SK-N-SH (cell line): Measurements from ENCODE around the gene ADGRF4. TPM values are rescaled to one million over a fixed set of nuclear protein-coding genes. Genes with fewer than 3 reads are reported as not detected.

Experiments used
- CTCF ChIA-PET: fragments of 300-600, 350-600 bp; formaldehyde crosslinking; extraction: SDS; loops from one replicate; lab custom pipeline; 2021; lab: Yijun Ruan, JAX
- POLR2A ChIA-PET: fragments of 350-600 bp; sonication (Branson Sonifier 250); formaldehyde crosslinking; extraction: SDS; loops from one replicate; lab custom pipeline; 2020; ENCODE audit warnings: antibody characterized with exemption, inconsistent platforms; lab: Yijun Ruan, JAX
- DNase-seq: peaks from one replicate; pipeline ENCODE4 v3.0.0; 2012
- H2AFZ ChIP-seq: fragments of 200-600 bp; sonication (generic); 2 replicates; pipeline ENCODE4 v1.8.1; 2016; ENCODE audit warnings: antibody characterized with exemption, mild to moderate bottlenecking, low read depth
- H3F3A ChIP-seq: fragments of 200-600 bp; sonication (generic); replicated peaks from 2 replicates; pipeline ENCODE3; 2016; ENCODE audit warnings: antibody characterized with exemption, mild to moderate bottlenecking; ENCODE audit not compliant: insufficient read depth
- H3K27ac ChIP-seq, 2 experiments: fragments of 200-500 bp in 1 of 2; fragments of 200-600 bp in 1 of 2; sonication (Bioruptor generic) in 1 of 2; sonication (generic), shearing (Covaris generic) in 1 of 2; 2 replicates each; pipeline versions ENCODE4 v1.5.1 to v1.6.1; 2014 to 2016; ENCODE audit warnings: low read depth in 2 of 2, inconsistent platforms in 1 of 2, low read length in 1 of 2, mild to moderate bottlenecking in 1 of 2, mixed read lengths in 1 of 2
- H3K27me3 ChIP-seq: fragments of 200-600 bp; sonication (generic), shearing (Covaris generic); 2 replicates; pipeline ENCODE4 v1.6.1; 2016; ENCODE audit warnings: mixed run types; ENCODE audit not compliant: insufficient read depth
- H3K36me3 ChIP-seq, 2 experiments: fragments of 200-500 bp in 1 of 2; fragments of 200-600 bp in 1 of 2; sonication (Bioruptor generic) in 1 of 2; sonication (generic) in 1 of 2; replicated peaks in 1 of 2; 2 replicates each; pipeline versions ENCODE3 to v1.5.1; 2014 to 2016; ENCODE audit warnings: low read length in 1 of 2, mild to moderate bottlenecking in 1 of 2; ENCODE audit not compliant: insufficient read depth in 2 of 2, control insufficient read depth in 1 of 2
- H3K4me1 ChIP-seq, 2 experiments: fragments of 200-500 bp in 1 of 2; fragments of 200-600 bp in 1 of 2; sonication (Bioruptor generic) in 1 of 2; sonication (generic), shearing (Covaris generic) in 1 of 2; 2 replicates each; pipeline versions ENCODE4 v1.5.1 to v1.6.1; 2014 to 2016; ENCODE audit warnings: low read depth in 1 of 2, low read length in 1 of 2, mixed run types in 1 of 2; ENCODE audit not compliant: insufficient read depth in 2 of 2, control insufficient read depth in 1 of 2
- H3K4me2 ChIP-seq: fragments of 200-600 bp; sonication (generic), shearing (Covaris generic); 2 replicates; pipeline ENCODE4 v1.6.1; 2017; ENCODE audit warnings: mixed run types
- H3K4me3 ChIP-seq, 2 experiments: fragments of 200-500 bp in 1 of 2; fragments of 200-600 bp in 1 of 2; sonication (Bioruptor generic) in 1 of 2; sonication (generic), shearing (Covaris generic) in 1 of 2; 2 replicates each; pipeline versions ENCODE4 v1.5.1 to v1.8.1; 2014 to 2016; ENCODE audit warnings: low read depth in 2 of 2, inconsistent platforms in 1 of 2, low read length in 1 of 2, mild to moderate bottlenecking in 1 of 2, mixed read lengths in 1 of 2, moderate library complexity in 1 of 2
- H3K79me2 ChIP-seq: fragments of 200-600 bp; sonication (generic); 2 replicates; pipeline ENCODE4 v1.8.1; 2017; ENCODE audit warnings: mild to moderate bottlenecking; ENCODE audit not compliant: insufficient read depth
- H3K9ac ChIP-seq: fragments of 200-600 bp; sonication (generic); 2 replicates; pipeline ENCODE4 v1.6.1; 2017; ENCODE audit warnings: mixed run types
- H3K9me2 ChIP-seq: fragments of 200-600 bp; sonication (generic); 2 replicates; pipeline ENCODE4 v1.6.1; 2017; ENCODE audit warnings: mixed run types
- H3K9me3 ChIP-seq: fragments of 200-600 bp; sonication (generic); 2 replicates; pipeline ENCODE4 v1.6.1; 2017; ENCODE audit warnings: mixed run types, mild to moderate bottlenecking, moderate library complexity
- H4K20me1 ChIP-seq: fragments of 200-600 bp; sonication (generic); 2 replicates; pipeline ENCODE4 v1.6.1; 2017; ENCODE audit warnings: mild to moderate bottlenecking, mixed run types; ENCODE audit not compliant: insufficient read depth
- FOXJ3 ChIP-seq: sonication (generic); formaldehyde crosslinking; IDR thresholded peaks from 2 replicates; pipeline ENCODE4 v1.5.1; 2020; ENCODE audit warnings: mild to moderate bottlenecking, missing genetic modification reagents
- GATA2 ChIP-seq: sonication (generic); formaldehyde crosslinking; IDR thresholded peaks from 2 replicates; pipeline ENCODE4 v1.5.0; 2020; ENCODE audit warnings: mild to moderate bottlenecking, missing genetic modification reagents
- JUND ChIP-seq: IDR thresholded peaks from 2 replicates; pipeline ENCODE4 v1.4.0; 2012
- MEF2A ChIP-seq: IDR thresholded peaks from 2 replicates; pipeline ENCODE4 v1.4.0; 2012; ENCODE audit warnings: low read depth, borderline replicate concordance
- MXI1 ChIP-seq: IDR thresholded peaks from 2 replicates; pipeline ENCODE4 v1.6.1; 2012; ENCODE audit warnings: mild to moderate bottlenecking, low read depth, low read length, improper control_type of control experiment
- NRF1 ChIP-seq: IDR thresholded peaks from 2 replicates; pipeline ENCODE4 v1.6.1; 2012; ENCODE audit warnings: low read depth, mild to moderate bottlenecking, low read length
- POLR2AphosphoS5 ChIP-seq: IDR thresholded peaks from 2 replicates; pipeline ENCODE4 v1.6.1; 2012; ENCODE audit warnings: low read depth, low read length
- RAD21 ChIP-seq: IDR thresholded peaks from 2 replicates; pipeline ENCODE4 v1.6.1; 2012; ENCODE audit warnings: mild to moderate bottlenecking, low read length
- SIN3A ChIP-seq: IDR thresholded peaks from 2 replicates; pipeline ENCODE4 v1.6.1; 2012; ENCODE audit warnings: low read depth, mild to moderate bottlenecking, low read length, moderate library complexity, borderline replicate concordance
- SMC3 ChIP-seq: IDR thresholded peaks from 2 replicates; pipeline ENCODE4 v1.6.1; 2012; ENCODE audit warnings: low read depth, low read length, improper control_type of control experiment
- TCF12 ChIP-seq: IDR thresholded peaks from 2 replicates; pipeline ENCODE4 v1.4.0; 2012
- YY1 ChIP-seq: IDR thresholded peaks from 2 replicates; pipeline ENCODE4 v1.4.0; 2012; ENCODE audit warnings: low read depth, mild to moderate bottlenecking
- WGBS: methylation state at CpG from one replicate; pipeline ENCODE4 v1.1.6; 2017; ENCODE audit warnings: low lambda C conversion rate; 5-methylcytosine and 5-hydroxymethylcytosine counted together
- polyA plus RNA-seq, 3 experiments: library from polyadenylated mRNA; depleted of rRNA; stranded (reverse); fragments of >200 nt; gene quantifications; 2 replicates each; pipeline ENCODE4 v1.2.3, GENCODE V29; 2012
- TF ChIP-seq, protein P1 (sequence below): IDR thresholded peaks from 2 replicates; pipeline ENCODE4 v1.4.0; 2012; ENCODE audit warnings: low read depth, borderline replicate concordance
- TF ChIP-seq, protein P2 (sequence below): IDR thresholded peaks from 2 replicates; pipeline ENCODE4; 2012

Gene ADGRF4
- polyA plus RNA-seq, 1 of the 3 experiments (the other 2 are of a cell fraction): not detected

DNA sequence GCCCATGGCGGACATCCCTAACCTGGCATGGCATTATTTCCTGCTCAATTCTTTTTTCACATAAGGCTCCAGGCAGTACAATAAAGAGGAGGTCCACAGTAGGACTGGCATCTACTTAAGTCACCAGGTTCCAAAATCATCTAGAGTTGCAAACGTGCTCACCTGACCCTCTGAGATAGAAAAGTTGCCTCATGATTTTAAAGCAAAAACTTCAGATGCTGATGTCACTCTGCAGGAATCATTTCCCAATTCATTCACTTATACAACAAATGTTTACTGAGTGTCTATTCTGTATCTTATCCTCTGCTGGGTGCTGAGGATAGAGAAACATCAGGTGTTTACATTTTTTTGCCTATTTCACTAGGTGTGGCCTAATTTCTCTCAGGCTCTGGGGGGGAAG is 2.2 kb downstream of the ADGRF4 start:
- 28% methylated on average over 2 of the region's 2 CpGs for WGBS
- ChIA-PET POLR2A (no interaction called here), CTCF (no interaction called here)
- Histone ChIP-seq H4K20me1 (no peaks in the 10 kb centered on the region), H2AFZ (no peak overlapping the region), H3K27me3 (no peaks in the 10 kb centered on the region; the same call in 1 of the 2 replicates), H3K4me1 (no peaks in the 10 kb centered on the region), H3F3A (no peaks in the 10 kb centered on the region), H3K79me2 (no peaks in the 10 kb centered on the region), H3K27ac (no peak overlapping the region), H3K4me3 (no peak overlapping the region), H3K9me2 (no peaks in the 10 kb centered on the region), H3K9ac (no peak overlapping the region)
- DNase-seq: no peak
- TF ChIP-seq, protein P1, sequence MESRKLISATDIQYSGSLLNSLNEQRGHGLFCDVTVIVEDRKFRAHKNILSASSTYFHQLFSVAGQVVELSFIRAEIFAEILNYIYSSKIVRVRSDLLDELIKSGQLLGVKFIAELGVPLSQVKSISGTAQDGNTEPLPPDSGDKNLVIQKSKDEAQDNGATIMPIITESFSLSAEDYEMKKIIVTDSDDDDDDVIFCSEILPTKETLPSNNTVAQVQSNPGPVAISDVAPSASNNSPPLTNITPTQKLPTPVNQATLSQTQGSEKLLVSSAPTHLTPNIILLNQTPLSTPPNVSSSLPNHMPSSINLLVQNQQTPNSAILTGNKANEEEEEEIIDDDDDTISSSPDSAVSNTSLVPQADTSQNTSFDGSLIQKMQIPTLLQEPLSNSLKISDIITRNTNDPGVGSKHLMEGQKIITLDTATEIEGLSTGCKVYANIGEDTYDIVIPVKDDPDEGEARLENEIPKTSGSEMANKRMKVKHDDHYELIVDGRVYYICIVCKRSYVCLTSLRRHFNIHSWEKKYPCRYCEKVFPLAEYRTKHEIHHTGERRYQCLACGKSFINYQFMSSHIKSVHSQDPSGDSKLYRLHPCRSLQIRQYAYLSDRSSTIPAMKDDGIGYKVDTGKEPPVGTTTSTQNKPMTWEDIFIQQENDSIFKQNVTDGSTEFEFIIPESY: no peak
- TF ChIP-seq GATA2 (CRISPR knock-in tag) (no peak), NRF1 (no peak), SIN3A (no peak), JUND (no peak), MEF2A (no peak), POLR2AphosphoS5 (no peak), SMC3 (no peak), FOXJ3 (CRISPR knock-in tag) (no peak), TCF12 (no peak), RAD21 (no peak)
- TF ChIP-seq, protein P2, sequence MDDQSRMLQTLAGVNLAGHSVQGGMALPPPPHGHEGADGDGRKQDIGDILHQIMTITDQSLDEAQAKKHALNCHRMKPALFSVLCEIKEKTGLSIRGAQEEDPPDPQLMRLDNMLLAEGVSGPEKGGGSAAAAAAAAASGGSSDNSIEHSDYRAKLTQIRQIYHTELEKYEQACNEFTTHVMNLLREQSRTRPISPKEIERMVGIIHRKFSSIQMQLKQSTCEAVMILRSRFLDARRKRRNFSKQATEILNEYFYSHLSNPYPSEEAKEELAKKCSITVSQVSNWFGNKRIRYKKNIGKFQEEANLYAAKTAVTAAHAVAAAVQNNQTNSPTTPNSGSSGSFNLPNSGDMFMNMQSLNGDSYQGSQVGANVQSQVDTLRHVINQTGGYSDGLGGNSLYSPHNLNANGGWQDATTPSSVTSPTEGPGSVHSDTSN: no peak
- TF ChIP-seq, all 33 proteins: peak for 0
- H3K9me3 ChIP-seq: no peaks in the 10 kb centered on the region
- no peak overlapping the region for H3K4me2 ChIP-seq
- no peaks in the 10 kb centered on the region for H3K36me3 ChIP-seq

DNA sequence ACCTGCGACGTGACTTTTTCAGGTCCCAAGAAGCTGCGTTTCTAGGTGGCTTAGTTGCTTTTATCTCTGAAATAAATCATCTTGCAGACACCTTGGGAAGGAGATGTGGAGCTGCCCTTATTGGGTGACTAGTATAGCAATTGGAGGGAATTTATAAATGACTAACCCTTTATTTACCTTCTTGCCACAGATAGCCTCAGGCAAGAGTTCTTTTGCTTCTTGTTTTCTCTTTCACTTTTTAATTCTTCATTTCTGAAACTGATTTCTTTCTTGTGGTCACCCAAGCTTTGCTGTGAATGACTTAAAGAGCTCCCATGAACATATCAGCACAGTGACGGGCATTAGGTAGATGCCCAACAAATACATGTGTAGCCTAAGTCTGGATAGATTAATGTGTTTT is 3.0 kb downstream of the ADGRF4 start:
- H3K79me2 ChIP-seq: no peaks in the 10 kb centered on the region
- no peaks in the 10 kb centered on the region for H3K9me2 ChIP-seq
- POLR2A ChIA-PET: no interaction called here

More for the DNA sequence above, 3.0 kb downstream of the ADGRF4 start:
- Histone ChIP-seq H3K9me3 (no peaks in the 10 kb centered on the region), H3K27me3 (peaks cover 3% of the 10 kb centered on the region; the same call in 1 of the 2 replicates), H2AFZ (no peak overlapping the region), H3F3A (no peaks in the 10 kb centered on the region), H3K4me2 (no peak overlapping the region), H3K4me1 (no peaks in the 10 kb centered on the region), H3K27ac (no peak overlapping the region), H3K4me3 (no peak overlapping the region), H3K36me3 (no peaks in the 10 kb centered on the region), H3K9ac (no peak overlapping the region), H4K20me1 (no peaks in the 10 kb centered on the region)
- CTCF ChIA-PET: no interaction called here
- WGBS: 10% methylated on average over 4 of the region's 4 CpGs
- no peak for DNase-seq
- TF ChIP-seq YY1: no peak
- TF ChIP-seq MXI1: no peak
